Stimulated activated CD4-positive, alpha-beta T cell treated with anti-CD3 and anti-CD28 coated beads, Interleukin-2, amount 100 ng/mL, for 4 hours (primary cell): ENCODE data around the gene CADM3.
A peak's percentile ranks its signal among the peaks of the same experiment; 100 is the strongest.

Experiments used
- DNase-seq: peaks from one replicate; pipeline ENCODE4 v3.0.0-alpha.2; 2020; ENCODE audit warnings: low read depth

Gene CADM3

GRCh38 chr1:159207080-159207479 lies 35.7 kb downstream of the CADM3 start:
- DNase-seq: no peak

GRCh38 chr1:159207774-159208173 lies 36.4 kb downstream of the CADM3 start:
- no peak for DNase-seq

- DNase-seq: no peak
These were observed 36.9 kb downstream of the CADM3 start for GRCh38 chr1:159208175-159208825.

- DNase-seq: no peak
These were observed 37.6 kb downstream of the CADM3 start for GRCh38 chr1:159209061-159209460.

GRCh38 chr1:159211331-159212136 lies 40.1 kb downstream of the CADM3 start:
- peak; percentile 13 for DNase-seq

- DNase-seq: no peak
These were observed 41.2 kb downstream of the CADM3 start for GRCh38 chr1:159212596-159212995.

GRCh38 chr1:159214149-159214760 lies 42.8 kb downstream of the CADM3 start:
- DNase-seq: no peak

- no peak for DNase-seq
These were observed 47.5 kb downstream of the CADM3 start for GRCh38 chr1:159218649-159219636.

GRCh38 chr1:159222075-159222865 lies 50.9 kb downstream of the CADM3 start:
- no peak for DNase-seq

GRCh38 chr1:159223004-159223403 lies 51.6 kb downstream of the CADM3 start:
- DNase-seq: no peak

GRCh38 chr1:159228554-159228953 lies 57.1 kb downstream of the CADM3 start:
- no peak for DNase-seq

GRCh38 chr1:159229260-159229885 lies 58.0 kb downstream of the CADM3 start:
- DNase-seq: no peak

GRCh38 chr1:159229896-159230295 lies 58.5 kb downstream of the CADM3 start:
- no peak for DNase-seq

GRCh38 chr1:159239551-159240220 lies 68.3 kb downstream of the CADM3 start:
- no peak for DNase-seq

GRCh38 chr1:159247266-159247665 lies 75.9 kb downstream of the CADM3 start:
- no peak for DNase-seq

GRCh38 chr1:159248311-159248710 lies 76.9 kb downstream of the CADM3 start:
- no peak for DNase-seq

GRCh38 chr1:159250638-159251216 lies 79.3 kb downstream of the CADM3 start:
- DNase-seq: no peak
